Caco-2 (cell line): ENCODE data around the gene NOL4L. TPM values are rescaled to one million over a fixed set of nuclear protein-coding genes. Genes with fewer than 3 reads are reported as not detected.
A peak's percentile ranks its signal among the peaks of the same experiment; 100 is the strongest.

Source experiments
- BruUV-seq: library from RNA; stranded (reverse); fragments of 400-500 nt; replicated peaks from 2 replicates; lab custom pipeline; 2021; lab: Mats Ljungman, UMichigan
- CTCF ChIA-PET: fragments of 300-600 bp; sonication (Branson Sonifier 250); formaldehyde crosslinking; loops from one replicate; lab custom pipeline; 2022; ENCODE audit warnings: antibody characterized with exemption; lab: Charles Lee
- POLR2A ChIA-PET: fragments of 300-600 bp; sonication (Branson Sonifier 250); formaldehyde crosslinking; loops from one replicate; lab custom pipeline; 2022; ENCODE audit warnings: antibody characterized with exemption; lab: Charles Lee
- DNase-seq, 2 experiments: peaks; one replicate each; pipeline versions ENCODE4 v3.0.0 to v3.0.0-alpha.2; 2020 to 2022
- H3K27me3 ChIP-seq: replicated peaks from 2 replicates; pipeline ENCODE4 v1.6.0; 2011; ENCODE audit warnings: low read length; ENCODE audit not compliant: control insufficient read depth, insufficient read depth
- H3K36me3 ChIP-seq: 2 replicates; pipeline ENCODE4 v1.5.1; 2011; ENCODE audit warnings: low read length; ENCODE audit not compliant: control insufficient read depth, insufficient read depth
- H3K4me1 ChIP-seq: fragments of 250-450 bp; sonication (Bioruptor Pico); 2 replicates; pipeline ENCODE4 v1.5.1; 2020; ENCODE audit warnings: mild to moderate bottlenecking
- H3K4me3 ChIP-seq: 2 replicates; pipeline ENCODE4 v1.5.1; 2011; ENCODE audit warnings: low read depth, mild to moderate bottlenecking, control low read depth, low read length
- H3K9me3 ChIP-seq: fragments of 250-450 bp; sonication (Bioruptor Pico); 2 replicates; pipeline ENCODE4 v1.5.1; 2020; ENCODE audit warnings: mild to moderate bottlenecking, moderate library complexity
- H3K27ac Mint-ChIP-seq: one replicate; pipeline ENCODE4 v1.8.0; 2022; ENCODE audit warnings: mixed read lengths; ENCODE audit not compliant: unreplicated experiment
- H3K27me3 Mint-ChIP-seq: one replicate; pipeline ENCODE4 v1.8.0; 2022; ENCODE audit warnings: mixed read lengths; ENCODE audit not compliant: insufficient read depth, unreplicated experiment
- H3K36me3 Mint-ChIP-seq: one replicate; pipeline ENCODE4 v1.8.0; 2022; ENCODE audit warnings: mild to moderate bottlenecking, mixed read lengths; ENCODE audit not compliant: insufficient read depth, unreplicated experiment
- H3K4me1 Mint-ChIP-seq: one replicate; pipeline ENCODE4 v1.8.0; 2022; ENCODE audit warnings: low read depth, mixed read lengths; ENCODE audit not compliant: unreplicated experiment
- H3K4me3 Mint-ChIP-seq: one replicate; pipeline ENCODE4 v1.8.0; 2022; ENCODE audit warnings: mild to moderate bottlenecking, moderate library complexity, mixed read lengths; ENCODE audit not compliant: unreplicated experiment
- H3K9me3 Mint-ChIP-seq: one replicate; pipeline ENCODE4 v1.8.0; 2022; ENCODE audit warnings: mixed read lengths; ENCODE audit not compliant: unreplicated experiment
- CTCF ChIP-seq, 2 experiments: fragments of 200-600 bp in 1 of 2; IDR thresholded peaks; 1 replicate in 1 of 2; 2 replicates in 1 of 2; pipeline versions ENCODE4 v1.5.1 to v1.8.0; 2011 to 2022; ENCODE audit warnings: antibody characterized with exemption in 1 of 2, control low read depth in 1 of 2, inconsistent platforms in 1 of 2, low read depth in 1 of 2, low read length in 1 of 2, mild to moderate bottlenecking in 1 of 2, moderate library complexity in 1 of 2; ENCODE audit not compliant: insufficient read depth in 1 of 2, severe bottlenecking in 1 of 2, unreplicated experiment in 1 of 2
- intact Hi-C: fragments of 100-400 bp; cut with micrococcal nuclease; formaldehyde crosslinking; loops from one replicate; pipeline ENCODE4 v1.10.0; 2022; ENCODE audit not compliant: unreplicated experiment
- total RNA-seq: library from RNA; stranded (reverse); gene quantifications from 2 replicates; pipeline ENCODE4 v1.2.3, GENCODE V29; 2022

The NOL4L gene
- total RNA-seq, 1 experiment from 2014 or later = 80.9 TPM

GRCh38 chr20:32602273-32602672 is 17.1 kb upstream of the NOL4L start:
- H3K36me3 Mint-ChIP-seq = no peaks in the 10 kb centered on the region
- BruUV-seq = no TSS peak
- ChIA-PET POLR2A (no interaction called here), CTCF (no interaction called here)
- H3K4me3 Mint-ChIP-seq = no peak overlapping the region
- H3K4me3 ChIP-seq = no peak overlapping the region
- intact Hi-C loops = no loop called here
- TF ChIP-seq CTCF (IDR thresholded peaks at IDR 0.05; ENCODE audit: insufficient read depth in 1 of 2, low read depth in 1 of 2, low read length in 1 of 2, severe bottlenecking in 1 of 2, unreplicated experiment in 1 of 2) = no peak
- no peaks in the 10 kb centered on the region for H3K36me3 ChIP-seq
- H3K9me3 ChIP-seq = no peaks in the 10 kb centered on the region
- H3K4me1 Mint-ChIP-seq = no peaks in the 10 kb centered on the region
- DNase-seq = peak in 1 of 2 experiments; percentile 44
- H3K27me3 Mint-ChIP-seq = no peaks in the 10 kb centered on the region
- no peaks in the 10 kb centered on the region for H3K27me3 ChIP-seq
- no peaks in the 10 kb centered on the region for H3K9me3 Mint-ChIP-seq
- no peaks in the 10 kb centered on the region for H3K4me1 ChIP-seq
- no peak overlapping the region for H3K27ac Mint-ChIP-seq

- no peaks in the 10 kb centered on the region for H3K9me3 Mint-ChIP-seq
- no peak for DNase-seq
- intact Hi-C loops = no loop called here
- ChIA-PET POLR2A (no interaction called here), CTCF (no interaction called here)
- H3K27ac Mint-ChIP-seq = no peak overlapping the region
- Histone ChIP-seq H3K4me1 (no peaks in the 10 kb centered on the region), H3K36me3 (no peaks in the 10 kb centered on the region), H3K9me3 (no peaks in the 10 kb centered on the region), H3K4me3 (no peak overlapping the region), H3K27me3 (no peaks in the 10 kb centered on the region)
- no TSS peak for BruUV-seq
- no peaks in the 10 kb centered on the region for H3K4me1 Mint-ChIP-seq
- no peak for TF ChIP-seq CTCF (IDR thresholded peaks at IDR 0.05; ENCODE audit: insufficient read depth in 1 of 2, low read depth in 1 of 2, low read length in 1 of 2, severe bottlenecking in 1 of 2, unreplicated experiment in 1 of 2)
- no peaks in the 10 kb centered on the region for H3K27me3 Mint-ChIP-seq
- no peak overlapping the region for H3K4me3 Mint-ChIP-seq
- H3K36me3 Mint-ChIP-seq = no peaks in the 10 kb centered on the region
Measured at GRCh38 chr20:32600681-32601237, 15.6 kb upstream of the NOL4L start.

- no peak for DNase-seq
- H3K27me3 ChIP-seq = no peaks in the 10 kb centered on the region
- Mint-ChIP-seq H3K9me3 (no peaks in the 10 kb centered on the region), H3K27me3 (no peaks in the 10 kb centered on the region), H3K4me1 (no peaks in the 10 kb centered on the region), H3K27ac (no peak overlapping the region), H3K36me3 (no peaks in the 10 kb centered on the region), H3K4me3 (no peak overlapping the region)
- intact Hi-C loops = no loop called here
- no peaks in the 10 kb centered on the region for H3K9me3 ChIP-seq
- no peak for TF ChIP-seq CTCF (IDR thresholded peaks at IDR 0.05; ENCODE audit: insufficient read depth in 1 of 2, low read depth in 1 of 2, low read length in 1 of 2, severe bottlenecking in 1 of 2, unreplicated experiment in 1 of 2)
- H3K4me3 ChIP-seq = no peak overlapping the region
- CTCF ChIA-PET = no interaction called here
- H3K36me3 ChIP-seq = no peaks in the 10 kb centered on the region
- H3K4me1 ChIP-seq = no peaks in the 10 kb centered on the region
- BruUV-seq = no TSS peak
- POLR2A ChIA-PET = interaction anchor here (0.6 kb wide), 1 partner anchor 8 kb away, joined by 3 read pairs; no protein-coding TSS in a partner anchor
Measured at GRCh38 chr20:32599783-32600340, 14.7 kb upstream of the NOL4L start.
